DOHH2 (cell line): ENCODE results near the gene ANO4.

Experiments used
- CTCF ChIP-seq: fragments of 200-600 bp; sonication (generic); IDR thresholded peaks from one replicate; pipeline ENCODE4 v1.5.1; 2014; ENCODE audit warnings: antibody characterized with exemption, mild to moderate bottlenecking, low read depth, low read length; ENCODE audit not compliant: poor library complexity, severe bottlenecking
- EZH2phosphoT487 ChIP-seq: fragments of 200-600 bp; sonication (generic); IDR thresholded peaks from 2 replicates; pipeline ENCODE4 v1.6.1; 2017; ENCODE audit warnings: borderline replicate concordance, mild to moderate bottlenecking, antibody characterized with exemption, low read length, moderate library complexity, mixed read lengths

GRCh38 chr12:100991102-100991501 lies 196.5 kb downstream of the ANO4 start:
- TF ChIP-seq CTCF (no peak), EZH2phosphoT487 (no peak)
